Amygdala (tissue), 56 donors: ENCODE results near the gene NKAIN2.
"Not testable (repeated sequence)": the region's sequence is repeated elsewhere in the genome, so short reads cannot be mapped to it uniquely, and the experiment has no call there.

Experiments
- DNase-seq, 56 donors: peaks; one replicate each; lab custom pipeline; 2025; lab: John Stamatoyannopoulos, UW

Gene NKAIN2

GRCh38 chr6:124283486-124283885 is 479.8 kb downstream of the NKAIN2 start:
- no peak for DNase-seq

GRCh38 chr6:124285146-124285545 is 481.5 kb downstream of the NKAIN2 start:
- DNase-seq: no peak

- DNase-seq: no peak
Measured at GRCh38 chr6:124294574-124295200, 491.0 kb downstream of the NKAIN2 start.

GRCh38 chr6:124297507-124297906 is 493.8 kb downstream of the NKAIN2 start:
- no peak for DNase-seq

GRCh38 chr6:124298730-124299129 is 495.1 kb downstream of the NKAIN2 start:
- DNase-seq: no peak

- DNase-seq: not testable (repeated sequence)
Measured at GRCh38 chr6:124300907-124301306, 497.2 kb downstream of the NKAIN2 start.

GRCh38 chr6:124303971-124304370 is 500.3 kb downstream of the NKAIN2 start:
- no peak for DNase-seq

- no peak for DNase-seq
Measured at GRCh38 chr6:124310139-124310538, 506.5 kb downstream of the NKAIN2 start.

- no peak for DNase-seq
Measured at GRCh38 chr6:124319410-124319809, 515.7 kb downstream of the NKAIN2 start.

- no peak for DNase-seq
Measured at GRCh38 chr6:124324237-124324636, 520.6 kb downstream of the NKAIN2 start.

- DNase-seq: no peak
Measured at GRCh38 chr6:124330197-124330596, 526.5 kb downstream of the NKAIN2 start.

GRCh38 chr6:124334359-124334758 is 530.7 kb downstream of the NKAIN2 start:
- no peak for DNase-seq

GRCh38 chr6:124339610-124340334 is 536.1 kb downstream of the NKAIN2 start:
- DNase-seq: no peak

GRCh38 chr6:124348339-124348738 is 544.7 kb downstream of the NKAIN2 start:
- DNase-seq: not testable (repeated sequence)

- no peak for DNase-seq
Measured at GRCh38 chr6:124355146-124355545, 551.5 kb downstream of the NKAIN2 start.

GRCh38 chr6:124356276-124356810 is 552.7 kb downstream of the NKAIN2 start:
- no peak for DNase-seq

- no peak for DNase-seq
Measured at GRCh38 chr6:124356811-124357210, 553.1 kb downstream of the NKAIN2 start.

- DNase-seq: no peak
Measured at GRCh38 chr6:124368131-124368530, 564.5 kb downstream of the NKAIN2 start.

GRCh38 chr6:124371974-124372475 is 568.4 kb downstream of the NKAIN2 start:
- DNase-seq: no peak

GRCh38 chr6:124373386-124373785 is 569.7 kb downstream of the NKAIN2 start:
- no peak for DNase-seq

GRCh38 chr6:124389127-124389526 is 585.5 kb downstream of the NKAIN2 start:
- DNase-seq: no peak

- DNase-seq: no peak
Measured at GRCh38 chr6:124393536-124393935, 589.9 kb downstream of the NKAIN2 start.
